K562 (cell line): Measurements from ENCODE around the gene ALDH3B2. TPM values are rescaled to one million over a fixed set of nuclear protein-coding genes. Genes with fewer than 3 reads are reported as not detected.

Source experiments
- ATAC-seq: fragments of 200-7000 bp; cut with Tn5 transposase; 3 replicates; pipeline ENCODE4 v1.9.1; 2020; ENCODE audit warnings: moderate library complexity
- BruUV-seq: library from RNA; stranded (reverse); fragments of 400-500 nt; replicated peaks from 2 replicates; lab custom pipeline; 2021; lab: Mats Ljungman, UMichigan
- CTCF ChIA-PET: fragments of 300-600 bp; formaldehyde crosslinking; extraction: SDS; loops from one replicate; lab custom pipeline; 2021; ENCODE audit warnings: low intra/inter-chr PET ratio; lab: Yijun Ruan, JAX
- POLR2A ChIA-PET: fragments of 300-600, 350-650 bp; sonication (Branson Sonifier 250); formaldehyde crosslinking; extraction: SDS; loops from one replicate; lab custom pipeline; 2021; ENCODE audit warnings: antibody characterized with exemption, inconsistent platforms; lab: Yijun Ruan, JAX
- DNase-seq, 4 experiments: peaks; one replicate each; pipeline versions ENCODE4 v3.0.0 to v3.0.0-alpha.2; 2011 to 2018; ENCODE audit warnings: low spot score in 3 of 4, mixed read lengths in 3 of 4; ENCODE audit errors: extremely low read depth in 1 of 4
- FAIRE-seq: peaks from 2 replicates; lab custom pipeline; 2011; peaks lifted over from hg19 to GRCh38; lab: Jason Lieb, UNC
- H2AFZ ChIP-seq: 2 replicates; pipeline ENCODE4 v1.6.0; 2011; ENCODE audit warnings: low read depth, low read length, control low read depth, inconsistent platforms
- H3K27ac ChIP-seq: fragments of 200-600 bp; 3 replicates; pipeline ENCODE4 v1.8.0; 2011; ENCODE audit warnings: low read depth, mild to moderate bottlenecking, control low read depth, inconsistent platforms, low read length, moderate library complexity, mixed read lengths; ENCODE audit errors: extremely low read depth
- H3K27me3 ChIP-seq, 2 experiments: fragments of 300-600 bp in 1 of 2; 2 replicates in 1 of 2; 3 replicates in 1 of 2; pipeline versions ENCODE4 v1.6.0 to v1.8.0; 2011; ENCODE audit warnings: inconsistent platforms in 2 of 2, low read length in 2 of 2, mild to moderate bottlenecking in 1 of 2, mixed read lengths in 1 of 2, moderate library complexity in 1 of 2; ENCODE audit not compliant: control insufficient read depth in 2 of 2, insufficient read depth in 2 of 2
- H3K36me3 ChIP-seq: fragments of 300-600 bp; 3 replicates; pipeline ENCODE4 v1.8.0; 2011; ENCODE audit warnings: mild to moderate bottlenecking, low read length, inconsistent platforms; ENCODE audit not compliant: control insufficient read depth, insufficient read depth
- H3K4me1 ChIP-seq, 2 experiments: fragments of 200-600 bp in 1 of 2; replicated peaks in 1 of 2; 2 replicates in 1 of 2; 3 replicates in 1 of 2; pipeline versions ENCODE4 v1.5.1 to v1.8.0; 2011; ENCODE audit warnings: inconsistent platforms in 2 of 2, low read length in 2 of 2, mild to moderate bottlenecking in 1 of 2, mixed read lengths in 1 of 2, moderate library complexity in 1 of 2; ENCODE audit not compliant: control insufficient read depth in 2 of 2, insufficient read depth in 2 of 2
- H3K4me2 ChIP-seq: 2 replicates; pipeline ENCODE4 v1.6.1; 2011; ENCODE audit warnings: low read length, control low read depth, inconsistent platforms, mixed read lengths; ENCODE audit not compliant: insufficient read depth
- H3K4me3 ChIP-seq: fragments of 200-600 bp; sonication (generic), shearing (Covaris generic); 2 replicates; pipeline ENCODE4 v1.5.1; 2016; ENCODE audit warnings: control low read depth, inconsistent platforms
- H3K79me2 ChIP-seq: fragments of 200-600 bp; 3 replicates; pipeline ENCODE4 v1.8.0; 2011; ENCODE audit warnings: low read length, inconsistent platforms; ENCODE audit not compliant: control insufficient read depth, insufficient read depth
- H3K9ac ChIP-seq, 2 experiments: 2 replicates each; pipeline versions ENCODE4 v1.6.0 to v1.6.1; 2011; ENCODE audit warnings: low read depth in 2 of 2, low read length in 2 of 2, control low read depth in 1 of 2, inconsistent platforms in 1 of 2, mild to moderate bottlenecking in 1 of 2, mixed read lengths in 1 of 2; ENCODE audit not compliant: insufficient read depth in 1 of 2
- H3K9me1 ChIP-seq: one replicate; pipeline ENCODE4 v1.6.0; 2011; ENCODE audit warnings: inconsistent platforms, mild to moderate bottlenecking, low read length, moderate library complexity; ENCODE audit not compliant: control insufficient read depth, insufficient read depth
- H3K9me3 ChIP-seq: replicated peaks from 2 replicates; pipeline ENCODE4 v1.5.1; 2011; ENCODE audit warnings: low read depth, low read length, inconsistent platforms; ENCODE audit not compliant: control insufficient read depth, insufficient read depth
- H4K20me1 ChIP-seq: replicated peaks from 2 replicates; pipeline ENCODE4 v1.6.1; 2011; ENCODE audit warnings: low read length, inconsistent platforms, mixed read lengths; ENCODE audit not compliant: control insufficient read depth, insufficient read depth
- HNRNPL ChIP-seq: fragments of 200-400 bp; formaldehyde crosslinking; IDR thresholded peaks from 2 replicates; pipeline ENCODE4 v1.6.1; 2017; ENCODE audit warnings: low read depth, mild to moderate bottlenecking, low read length
- MEIS2 ChIP-seq: fragments of 450-650 bp; IDR thresholded peaks from 2 replicates; pipeline ENCODE4 v1.6.1; 2014; ENCODE audit warnings: mild to moderate bottlenecking; ENCODE audit not compliant: partially characterized antibody
- NFE2L1 ChIP-seq: fragments of 450-650 bp; IDR thresholded peaks from 2 replicates; pipeline ENCODE4 v1.6.1; 2016; ENCODE audit warnings: missing genetic modification characterization, low read depth, mild to moderate bottlenecking, missing compliant biosample characterization, moderate library complexity, borderline replicate concordance
- PHB ChIP-seq: fragments of 250-450 bp; sonication (Bioruptor Pico); IDR thresholded peaks from 2 replicates; pipeline ENCODE4 v1.5.0; 2021
- PTTG1 ChIP-seq: fragments of 450-650 bp; IDR thresholded peaks from 2 replicates; pipeline ENCODE4 v1.6.1; 2016; ENCODE audit warnings: low read depth, mild to moderate bottlenecking, missing genetic modification characterization, missing compliant biosample characterization
- SAFB ChIP-seq: fragments of 200-400 bp; formaldehyde crosslinking; IDR thresholded peaks from 2 replicates; pipeline ENCODE4 v1.6.1; 2017; ENCODE audit warnings: low read depth, low read length, borderline replicate concordance
- SNIP1 ChIP-seq: fragments of 450-650 bp; IDR thresholded peaks from 2 replicates; pipeline ENCODE4 v1.7.1; 2017; ENCODE audit warnings: low read depth, mild to moderate bottlenecking
- ZFP1 ChIP-seq: fragments of 450-650 bp; formaldehyde crosslinking; IDR thresholded peaks from 2 replicates; pipeline ENCODE4 v1.4.0; 2020; ENCODE audit warnings: mild to moderate bottlenecking, mixed read lengths
- WGBS: fragments of 100-300 bp; shearing (Covaris generic); methylation state at CpG from one replicate; pipeline ENCODE4 v1.1.6; 2016; ENCODE audit warnings: low coverage, mixed read lengths; ENCODE audit not compliant: insufficient coverage; ENCODE audit errors: missing lambda C conversion rate; 5-methylcytosine and 5-hydroxymethylcytosine counted together
- in situ Hi-C: fragments of 300-500 bp; cut with MboI; formaldehyde crosslinking; loops from 4 replicates; pipeline ENCODE4 v1.15.0; 2018; ENCODE audit warnings: inconsistent platforms, mixed read lengths
- intact Hi-C: fragments of 100-400 bp; cut with micrococcal nuclease; formaldehyde crosslinking; loops from 2 replicates; pipeline ENCODE4 v1.14.2; 2022
- polyA plus RNA-seq, 8 experiments: library from polyadenylated mRNA; depleted of rRNA in 4 of 8; stranded (reverse) in 5 of 8; unstranded in 3 of 8; fragments of >200 nt; fragmentation: Nextera tagmentation in 2 of 8; fragmentation: Illumina TruSeq in 1 of 8; extraction: Ambion mirVana in 2 of 8; extraction: Trizol in 1 of 8; gene quantifications; 2 replicates each; pipeline versions ENCODE4 v1.2.1 to v1.2.3, GENCODE V29; 2011 to 2014; ENCODE audit warnings: inconsistent platforms in 1 of 8, missing spikeins in 1 of 8
- total RNA-seq, 7 experiments: library from RNA; depleted of rRNA in 6 of 7; stranded (reverse); fragments of >200 nt in 6 of 7; fragmentation: Illumina TruSeq in 2 of 7; extraction: Trizol in 2 of 7; gene quantifications; 2 replicates each; pipeline versions ENCODE4 v1.2.1 to v1.2.3, GENCODE V29; 2011 to 2021; ENCODE audit warnings: low replicate concordance in 1 of 7
- TF ChIP-seq, protein P1 (sequence below), 2 experiments: fragments of 450-650 bp in 1 of 2; sonication (generic) in 1 of 2; formaldehyde crosslinking in 1 of 2; IDR thresholded peaks; 2 replicates each; pipeline versions ENCODE4 v1.7.1 to v1.9.0; 2016 to 2022; ENCODE audit warnings: inconsistent platforms in 1 of 2, mild to moderate bottlenecking in 1 of 2, missing genetic modification reagents in 1 of 2
- TF ChIP-seq, protein P2 (sequence below): fragments of 250-450 bp; sonication (Bioruptor Pico); IDR thresholded peaks from 2 replicates; pipeline ENCODE4 v1.4.0; 2020; ENCODE audit warnings: mild to moderate bottlenecking, moderate library complexity, borderline replicate concordance

ALDH3B2 gene
- total and polyA plus RNA-seq, 9 of the 15 experiments (the other 6 are each of a cell fraction or from before 2014, with no cell fraction given): not detected

DNA sequence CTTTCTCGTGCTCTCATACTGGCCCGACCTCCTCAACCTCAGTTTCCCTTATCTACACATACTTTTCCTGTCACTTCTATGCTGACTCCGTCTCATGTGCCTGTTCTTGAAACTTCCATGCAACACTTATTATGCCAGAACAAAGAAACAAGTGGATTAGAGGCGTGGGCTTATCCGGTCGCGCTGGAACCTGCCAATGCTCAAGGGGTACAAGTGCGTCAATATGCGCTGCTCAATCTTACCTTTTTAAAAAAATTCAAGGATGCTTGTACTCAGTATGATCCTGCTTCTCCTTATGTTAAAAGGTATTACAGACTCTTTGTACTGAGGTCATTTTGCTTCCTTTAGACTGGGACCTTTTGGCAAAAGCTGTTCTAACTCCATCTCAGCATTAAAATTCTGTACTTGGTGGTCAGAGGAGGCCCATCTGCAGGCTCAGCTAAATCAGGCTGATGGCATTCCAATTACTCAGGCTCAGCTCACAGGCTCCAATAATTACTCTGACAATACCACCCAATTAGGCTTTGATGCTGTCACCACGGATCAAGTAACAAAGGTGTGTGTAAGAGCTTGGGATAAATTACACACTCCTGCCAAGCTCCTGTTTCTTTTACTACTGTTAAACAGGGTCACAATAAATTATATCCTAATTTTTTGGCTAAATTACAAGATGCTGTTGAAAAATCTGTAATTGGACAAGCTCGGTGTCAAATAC lies 26.3 kb upstream of the ALDH3B2 start:
- POLR2A ChIA-PET: interaction anchor here (0.6 kb wide), 1 partner anchor 72 kb away, joined by 3 read pairs; no protein-coding TSS in a partner anchor
- no peak for ATAC-seq
- TF ChIP-seq, protein P1, sequence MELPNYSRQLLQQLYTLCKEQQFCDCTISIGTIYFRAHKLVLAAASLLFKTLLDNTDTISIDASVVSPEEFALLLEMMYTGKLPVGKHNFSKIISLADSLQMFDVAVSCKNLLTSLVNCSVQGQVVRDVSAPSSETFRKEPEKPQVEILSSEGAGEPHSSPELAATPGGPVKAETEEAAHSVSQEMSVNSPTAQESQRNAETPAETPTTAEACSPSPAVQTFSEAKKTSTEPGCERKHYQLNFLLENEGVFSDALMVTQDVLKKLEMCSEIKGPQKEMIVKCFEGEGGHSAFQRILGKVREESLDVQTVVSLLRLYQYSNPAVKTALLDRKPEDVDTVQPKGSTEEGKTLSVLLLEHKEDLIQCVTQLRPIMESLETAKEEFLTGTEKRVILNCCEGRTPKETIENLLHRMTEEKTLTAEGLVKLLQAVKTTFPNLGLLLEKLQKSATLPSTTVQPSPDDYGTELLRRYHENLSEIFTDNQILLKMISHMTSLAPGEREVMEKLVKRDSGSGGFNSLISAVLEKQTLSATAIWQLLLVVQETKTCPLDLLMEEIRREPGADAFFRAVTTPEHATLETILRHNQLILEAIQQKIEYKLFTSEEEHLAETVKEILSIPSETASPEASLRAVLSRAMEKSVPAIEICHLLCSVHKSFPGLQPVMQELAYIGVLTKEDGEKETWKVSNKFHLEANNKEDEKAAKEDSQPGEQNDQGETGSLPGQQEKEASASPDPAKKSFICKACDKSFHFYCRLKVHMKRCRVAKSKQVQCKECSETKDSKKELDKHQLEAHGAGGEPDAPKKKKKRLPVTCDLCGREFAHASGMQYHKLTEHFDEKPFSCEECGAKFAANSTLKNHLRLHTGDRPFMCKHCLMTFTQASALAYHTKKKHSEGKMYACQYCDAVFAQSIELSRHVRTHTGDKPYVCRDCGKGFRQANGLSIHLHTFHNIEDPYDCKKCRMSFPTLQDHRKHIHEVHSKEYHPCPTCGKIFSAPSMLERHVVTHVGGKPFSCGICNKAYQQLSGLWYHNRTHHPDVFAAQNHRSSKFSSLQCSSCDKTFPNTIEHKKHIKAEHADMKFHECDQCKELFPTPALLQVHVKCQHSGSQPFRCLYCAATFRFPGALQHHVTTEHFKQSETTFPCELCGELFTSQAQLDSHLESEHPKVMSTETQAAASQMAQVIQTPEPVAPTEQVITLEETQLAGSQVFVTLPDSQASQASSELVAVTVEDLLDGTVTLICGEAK (IDR thresholded peaks at IDR 0.05): no peak
- TF ChIP-seq, protein P1 (CRISPR knock-in tag; IDR thresholded peaks at IDR 0.05): no peak
- TF ChIP-seq ZFP1 (CRISPR knock-in tag): no peak
- no peak for TF ChIP-seq MEIS2
- no peak for TF ChIP-seq NFE2L1
- no peak for TF ChIP-seq PTTG1
- TF ChIP-seq, protein P2, sequence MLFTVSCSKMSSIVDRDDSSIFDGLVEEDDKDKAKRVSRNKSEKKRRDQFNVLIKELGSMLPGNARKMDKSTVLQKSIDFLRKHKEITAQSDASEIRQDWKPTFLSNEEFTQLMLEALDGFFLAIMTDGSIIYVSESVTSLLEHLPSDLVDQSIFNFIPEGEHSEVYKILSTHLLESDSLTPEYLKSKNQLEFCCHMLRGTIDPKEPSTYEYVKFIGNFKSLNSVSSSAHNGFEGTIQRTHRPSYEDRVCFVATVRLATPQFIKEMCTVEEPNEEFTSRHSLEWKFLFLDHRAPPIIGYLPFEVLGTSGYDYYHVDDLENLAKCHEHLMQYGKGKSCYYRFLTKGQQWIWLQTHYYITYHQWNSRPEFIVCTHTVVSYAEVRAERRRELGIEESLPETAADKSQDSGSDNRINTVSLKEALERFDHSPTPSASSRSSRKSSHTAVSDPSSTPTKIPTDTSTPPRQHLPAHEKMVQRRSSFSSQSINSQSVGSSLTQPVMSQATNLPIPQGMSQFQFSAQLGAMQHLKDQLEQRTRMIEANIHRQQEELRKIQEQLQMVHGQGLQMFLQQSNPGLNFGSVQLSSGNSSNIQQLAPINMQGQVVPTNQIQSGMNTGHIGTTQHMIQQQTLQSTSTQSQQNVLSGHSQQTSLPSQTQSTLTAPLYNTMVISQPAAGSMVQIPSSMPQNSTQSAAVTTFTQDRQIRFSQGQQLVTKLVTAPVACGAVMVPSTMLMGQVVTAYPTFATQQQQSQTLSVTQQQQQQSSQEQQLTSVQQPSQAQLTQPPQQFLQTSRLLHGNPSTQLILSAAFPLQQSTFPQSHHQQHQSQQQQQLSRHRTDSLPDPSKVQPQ (CRISPR knock-in tag): no peak
- no peak for TF ChIP-seq PHB (CRISPR knock-in tag)
- no peak for TF ChIP-seq HNRNPL
- TF ChIP-seq SNIP1: no peak
- TF ChIP-seq SAFB: no peak

More for the DNA sequence above, 26.3 kb upstream of the ALDH3B2 start:
- CTCF ChIA-PET: no interaction called here
- H4K20me1 ChIP-seq: 0 out of 2 replicates have a peak, but pooled peaks cover 3% of the 10 kb centered on the region
- 4% methylated on average over 11 of the region's 11 CpGs for WGBS
- no peak overlapping the region for H2AFZ ChIP-seq
- BruUV-seq: no TSS peak
- DNase-seq (no peak), FAIRE-seq (no peak)
- in situ Hi-C loops: no loop called here
- no peaks in the 10 kb centered on the region; the same call in 1 of the 2 replicates for H3K9me3 ChIP-seq
- H3K4me2 ChIP-seq: no peak overlapping the region
- H3K27me3 ChIP-seq: peaks cover 32 to 37% of the 10 kb centered on the region in 2 experiments
- H3K4me3 ChIP-seq: no peak overlapping the region
- H3K9me1 ChIP-seq: no peaks in the 10 kb centered on the region
- intact Hi-C loops: no loop called here
- H3K4me1 ChIP-seq: no peaks in the 10 kb centered on the region
- H3K9ac ChIP-seq: no peak overlapping the region
- H3K79me2 ChIP-seq: no peaks in the 10 kb centered on the region
- no peaks in the 10 kb centered on the region for H3K36me3 ChIP-seq
- H3K27ac ChIP-seq: no peak overlapping the region
